Gastroesophageal sphincter (tissue), 4 donors: ENCODE data around the gene ST6GAL2. TPM values are rescaled to one million over a fixed set of nuclear protein-coding genes. Genes with fewer than 3 reads are reported as not detected.

Experiments used
- ATAC-seq: fragments of 150-250 bp; one replicate; pipeline ENCODE4 v1.9.1; 2016; ENCODE audit warnings: mild to moderate bottlenecking, moderate library complexity
- H3K27ac ChIP-seq, 4 donors: fragments of 200-600 bp; sonication (generic) in 3 of 4; 1 replicate in 3 of 4; 2 replicates in 1 of 4; pipeline ENCODE4 v1.5.1; 2016 to 2019
- H3K27me3 ChIP-seq: fragments of 200-600 bp; sonication (generic); one replicate; pipeline ENCODE4 v1.5.1; 2019
- H3K36me3 ChIP-seq, 2 donors: fragments of 200-600 bp; sonication (generic); one replicate each; pipeline ENCODE4 v1.5.1; 2019; ENCODE audit warnings: control low read depth in 1 of 2
- H3K4me1 ChIP-seq, 3 donors: fragments of 200-600 bp; sonication (generic); 1 replicate in 2 of 3; 2 replicates in 1 of 3; pipeline ENCODE4 v1.5.1; 2016 to 2019; ENCODE audit warnings: control low read depth in 2 of 3
- H3K4me3 ChIP-seq, 2 donors: fragments of 200-600 bp; sonication (generic); one replicate each; pipeline ENCODE4 v1.5.1; 2019; ENCODE audit warnings: mild to moderate bottlenecking in 1 of 2, moderate library complexity in 1 of 2
- H3K9me3 ChIP-seq, 3 donors: fragments of 200-600 bp; sonication (generic); one replicate each; pipeline ENCODE4 v1.5.1; 2017 to 2019; ENCODE audit warnings: control low read depth in 2 of 3
- CTCF ChIP-seq, 4 experiments: fragments of 200-600 bp in 2 of 4; fragments of 450-650 bp in 2 of 4; sonication (generic) in 1 of 4; IDR thresholded peaks; one replicate each; pipeline ENCODE4 v1.5.1; 2017 to 2019; ENCODE audit warnings: antibody characterized with exemption in 4 of 4, mild to moderate bottlenecking in 2 of 4, moderate library complexity in 2 of 4
- EP300 ChIP-seq: sonication (generic); formaldehyde crosslinking; IDR thresholded peaks from one replicate; pipeline ENCODE4 v1.6.1; 2017; ENCODE audit warnings: antibody characterized with exemption, mild to moderate bottlenecking
- POLR2A ChIP-seq, 2 donors: fragments of 450-650 bp; IDR thresholded peaks; one replicate each; pipeline ENCODE4 v1.6.1; 2017; ENCODE audit warnings: antibody characterized with exemption in 2 of 2, mild to moderate bottlenecking in 2 of 2, moderate library complexity in 1 of 2
- POLR2AphosphoS5 ChIP-seq: sonication (generic); formaldehyde crosslinking; IDR thresholded peaks from one replicate; pipeline ENCODE4 v1.6.1; 2017; ENCODE audit warnings: antibody characterized with exemption
- WGBS, 2 donors: methylation state at CpG; one replicate each; pipeline ENCODE4 v1.1.5; 2018; ENCODE audit warnings: low coverage in 1 of 2; 5-methylcytosine and 5-hydroxymethylcytosine counted together
- total RNA-seq, 4 donors: library from RNA; depleted of rRNA; stranded (reverse); fragments of >200 nt; gene quantifications; one replicate each; pipeline ENCODE4 v1.1.0, GENCODE V29; 2016

The ST6GAL2 gene
- total RNA-seq, 4 donors from 2014 or later = 2.4 to 29.0 (median 20.6) TPM

- TF ChIP-seq POLR2AphosphoS5 = no peak
- TF ChIP-seq POLR2A (IDR thresholded peaks at IDR 0.05) = no peak
- TF ChIP-seq CTCF (IDR thresholded peaks at IDR 0.05) = no peak
- no peak for TF ChIP-seq EP300
- WGBS, 2 donors = 24 to 41% methylated on average over 2 to 3 of the region's 3 CpGs
- Histone ChIP-seq H3K9me3 (no peaks in the 10 kb centered on the region), H3K27ac (peak overlapping the region in 1 of 4 donors; percentile 67), H3K27me3 (no peaks in the 10 kb centered on the region), H3K4me3 (no peak overlapping the region), H3K4me1 (peaks cover 4 to 52% (median 9%) of the 10 kb centered on the region in 3 donors), H3K36me3 (no peaks in the 10 kb centered on the region)
- ATAC-seq = no peak
Measured at GRCh38 chr2:106866641-106867040, 19.3 kb downstream of the ST6GAL2 start.

GRCh38 chr2:106864051-106864450 is 21.9 kb downstream of the ST6GAL2 start:
- Histone ChIP-seq H3K27ac (peak overlapping the region in 1 of 4 donors; percentile 53), H3K4me1 (peaks cover 4 to 54% (median 9%) of the 10 kb centered on the region in 3 donors), H3K27me3 (no peaks in the 10 kb centered on the region), H3K36me3 (no peaks in the 10 kb centered on the region), H3K4me3 (no peak overlapping the region), H3K9me3 (peaks cover 0 to 3% (median 0%) of the 10 kb centered on the region in 3 donors)
- WGBS, 2 donors = 85 to 100% methylated on average over 2 of the region's 2 CpGs
- no peak for ATAC-seq
- no peak for TF ChIP-seq EP300
- no peak for TF ChIP-seq POLR2AphosphoS5

- peak overlapping the region in 3 of 4 donors; percentile 29 to 54 (median 53) for H3K27ac ChIP-seq
- 50 to 53% methylated on average over 7 to 8 of the region's 8 CpGs for WGBS, 2 donors
- H3K27me3 ChIP-seq = no peaks in the 10 kb centered on the region
- peaks cover 4 to 51% (median 9%) of the 10 kb centered on the region in 3 donors for H3K4me1 ChIP-seq
- H3K4me3 ChIP-seq = no peak overlapping the region
- no peaks in the 10 kb centered on the region for H3K36me3 ChIP-seq
- TF ChIP-seq EP300 = no peak
- peak in 1 of 4 experiments; percentile 30 for TF ChIP-seq CTCF (IDR thresholded peaks at IDR 0.05)
- H3K9me3 ChIP-seq = peaks cover 0 to 9% (median 0%) of the 10 kb centered on the region in 3 donors
- ATAC-seq = peak; percentile 39
Measured at GRCh38 chr2:106863387-106863786, 22.6 kb downstream of the ST6GAL2 start.

- no peak for ATAC-seq
- no peak overlapping the region for H3K4me3 ChIP-seq
- no peak overlapping the region for H3K27ac ChIP-seq
- H3K9me3 ChIP-seq = peaks cover 0 to 13% (median 0%) of the 10 kb centered on the region in 3 donors
- WGBS, 2 donors = 93 to 96% methylated on average over 4 of the region's 4 CpGs
- TF ChIP-seq POLR2AphosphoS5 = no peak
- TF ChIP-seq EP300 = no peak
- no peak for TF ChIP-seq POLR2A (IDR thresholded peaks at IDR 0.05)
- TF ChIP-seq CTCF (IDR thresholded peaks at IDR 0.05) = no peak
- no peaks in the 10 kb centered on the region for H3K36me3 ChIP-seq
- H3K4me1 ChIP-seq = peaks cover 0 to 36% (median 6%) of the 10 kb centered on the region in 3 donors
- H3K27me3 ChIP-seq = no peaks in the 10 kb centered on the region
Measured at GRCh38 chr2:106859498-106859897, 26.5 kb downstream of the ST6GAL2 start.

GRCh38 chr2:106858810-106859209 is 27.2 kb downstream of the ST6GAL2 start:
- Histone ChIP-seq H3K4me1 (peaks cover 0 to 35% (median 6%) of the 10 kb centered on the region in 3 donors), H3K27me3 (no peaks in the 10 kb centered on the region), H3K36me3 (no peaks in the 10 kb centered on the region), H3K27ac (no peak overlapping the region), H3K4me3 (no peak overlapping the region), H3K9me3 (peaks cover 0 to 13% (median 0%) of the 10 kb centered on the region in 3 donors)
- no peak for ATAC-seq
- TF ChIP-seq EP300 (no peak), POLR2AphosphoS5 (no peak), POLR2A (IDR thresholded peaks at IDR 0.05) (no peak), CTCF (IDR thresholded peaks at IDR 0.05) (no peak)
- 40 to 67% methylated on average over 1 of the region's 2 CpGs for WGBS, 2 donors
